GM23338 (cell line): Measurements from ENCODE around the gene ZDHHC11B.
"Not testable (repeated sequence)": the region's sequence is repeated elsewhere in the genome, so short reads cannot be mapped to it uniquely, and the experiment has no call there.

Experiments used
- CREB1 ChIP-seq: fragments of 250-450 bp; sonication (Bioruptor Pico); IDR thresholded peaks from 2 replicates; pipeline ENCODE4 v1.5.0; 2020; ENCODE audit warnings: low read depth, mild to moderate bottlenecking, moderate library complexity
- EZH2 ChIP-seq: fragments of 200-600 bp; sonication (generic); IDR thresholded peaks from one replicate; pipeline ENCODE4 v1.8.0; 2017; ENCODE audit warnings: antibody characterized with exemption, mild to moderate bottlenecking, low read depth; ENCODE audit not compliant: unreplicated experiment
- EZH2phosphoT487 ChIP-seq: fragments of 200-600 bp; sonication (generic); IDR thresholded peaks from one replicate; pipeline ENCODE4 v1.8.1; 2018; ENCODE audit warnings: antibody characterized with exemption; ENCODE audit not compliant: unreplicated experiment
- JUNB ChIP-seq: IDR thresholded peaks from one replicate; pipeline ENCODE4 v1.6.1; 2016; ENCODE audit warnings: antibody characterized with exemption; ENCODE audit not compliant: unreplicated experiment
- NANOG ChIP-seq: IDR thresholded peaks from 2 replicates; pipeline ENCODE4 v1.6.1; 2016; ENCODE audit warnings: antibody characterized with exemption, borderline replicate concordance
- POLR2AphosphoS5 ChIP-seq: IDR thresholded peaks from 2 replicates; pipeline ENCODE4 v1.6.1; 2016; ENCODE audit warnings: antibody characterized with exemption, low read depth
- REST ChIP-seq: IDR thresholded peaks from one replicate; pipeline ENCODE4 v1.6.1; 2018; ENCODE audit warnings: antibody characterized with exemption; ENCODE audit not compliant: unreplicated experiment
- STAT1 ChIP-seq: IDR thresholded peaks from one replicate; pipeline ENCODE4 v1.6.1; 2016; ENCODE audit warnings: antibody characterized with exemption; ENCODE audit not compliant: unreplicated experiment
- ZNF114 ChIP-seq: fragments of 250-450 bp; sonication (Bioruptor Pico); IDR thresholded peaks from 2 replicates; pipeline ENCODE4 v1.5.0; 2020; ENCODE audit warnings: mild to moderate bottlenecking, moderate library complexity
- ZNF331 ChIP-seq: fragments of 250-450 bp; sonication (Bioruptor Pico); IDR thresholded peaks from 2 replicates; pipeline ENCODE4 v1.5.0; 2020; ENCODE audit warnings: low read depth, mild to moderate bottlenecking, moderate library complexity
- TF ChIP-seq, protein P1 (sequence below), 2 experiments: fragments of 200-600 bp in 1 of 2; sonication (generic) in 1 of 2; conservative IDR thresholded peaks; 2 replicates each; pipeline versions ENCODE4 v1.5.1 to v1.6.1; 2016 to 2017; ENCODE audit warnings: antibody characterized with exemption in 2 of 2, low read depth in 2 of 2, mild to moderate bottlenecking in 2 of 2, moderate library complexity in 1 of 2
- TF ChIP-seq, protein P2 (sequence below): IDR thresholded peaks from 2 replicates; pipeline ENCODE4 v1.6.1; 2016; ENCODE audit warnings: antibody characterized with exemption

DNA sequence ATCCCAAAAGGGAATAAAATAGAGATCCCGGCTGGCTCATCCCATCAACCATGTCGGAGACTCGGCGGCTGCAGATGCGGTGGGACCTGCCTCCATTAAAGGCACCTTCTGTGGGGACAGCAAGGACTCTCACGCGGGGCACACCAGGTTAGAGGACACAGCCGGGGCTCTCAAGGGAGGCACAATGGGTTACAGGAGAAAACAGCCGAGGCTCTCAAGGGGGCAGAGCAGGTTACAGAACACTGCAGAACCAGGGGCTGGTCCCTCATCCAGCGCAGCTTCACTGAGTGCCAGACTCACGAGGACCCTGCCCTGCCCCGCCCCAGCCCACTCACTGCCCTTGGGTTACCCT lies 98.4 kb downstream of the ZDHHC11B start:
- TF ChIP-seq, protein P1, sequence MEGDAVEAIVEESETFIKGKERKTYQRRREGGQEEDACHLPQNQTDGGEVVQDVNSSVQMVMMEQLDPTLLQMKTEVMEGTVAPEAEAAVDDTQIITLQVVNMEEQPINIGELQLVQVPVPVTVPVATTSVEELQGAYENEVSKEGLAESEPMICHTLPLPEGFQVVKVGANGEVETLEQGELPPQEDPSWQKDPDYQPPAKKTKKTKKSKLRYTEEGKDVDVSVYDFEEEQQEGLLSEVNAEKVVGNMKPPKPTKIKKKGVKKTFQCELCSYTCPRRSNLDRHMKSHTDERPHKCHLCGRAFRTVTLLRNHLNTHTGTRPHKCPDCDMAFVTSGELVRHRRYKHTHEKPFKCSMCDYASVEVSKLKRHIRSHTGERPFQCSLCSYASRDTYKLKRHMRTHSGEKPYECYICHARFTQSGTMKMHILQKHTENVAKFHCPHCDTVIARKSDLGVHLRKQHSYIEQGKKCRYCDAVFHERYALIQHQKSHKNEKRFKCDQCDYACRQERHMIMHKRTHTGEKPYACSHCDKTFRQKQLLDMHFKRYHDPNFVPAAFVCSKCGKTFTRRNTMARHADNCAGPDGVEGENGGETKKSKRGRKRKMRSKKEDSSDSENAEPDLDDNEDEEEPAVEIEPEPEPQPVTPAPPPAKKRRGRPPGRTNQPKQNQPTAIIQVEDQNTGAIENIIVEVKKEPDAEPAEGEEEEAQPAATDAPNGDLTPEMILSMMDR (conservative IDR thresholded peaks at IDR 0.05; ENCODE audit: low read depth in 2 of 2): not testable (repeated sequence)
- not testable (repeated sequence) for TF ChIP-seq POLR2AphosphoS5; EZH2phosphoT487; EZH2; ZNF114 (CRISPR knock-in tag); CREB1 (CRISPR knock-in tag); JUNB; REST; STAT1; NANOG; ZNF331 (CRISPR knock-in tag)
- TF ChIP-seq, protein P2, sequence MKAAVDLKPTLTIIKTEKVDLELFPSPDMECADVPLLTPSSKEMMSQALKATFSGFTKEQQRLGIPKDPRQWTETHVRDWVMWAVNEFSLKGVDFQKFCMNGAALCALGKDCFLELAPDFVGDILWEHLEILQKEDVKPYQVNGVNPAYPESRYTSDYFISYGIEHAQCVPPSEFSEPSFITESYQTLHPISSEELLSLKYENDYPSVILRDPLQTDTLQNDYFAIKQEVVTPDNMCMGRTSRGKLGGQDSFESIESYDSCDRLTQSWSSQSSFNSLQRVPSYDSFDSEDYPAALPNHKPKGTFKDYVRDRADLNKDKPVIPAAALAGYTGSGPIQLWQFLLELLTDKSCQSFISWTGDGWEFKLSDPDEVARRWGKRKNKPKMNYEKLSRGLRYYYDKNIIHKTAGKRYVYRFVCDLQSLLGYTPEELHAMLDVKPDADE: not testable (repeated sequence)
